ENCODE data around the gene MICAL2.
A peak's percentile ranks its signal among the peaks of the same experiment; 100 is the strongest.

The MICAL2 gene

GRCh38 chr11:12174477-12175143 is 64.2 kb downstream of the MICAL2 start:
- Mint-ChIP-seq H3K4me1 (peaks cover 4 to 20% of the 10 kb centered on the region in 2 donors), H3K4me3 (peak overlapping the region; percentile 25 to 36), H3K27ac (peak overlapping the region; percentile 92), H3K9me3 (no peaks in the 10 kb centered on the region), H3K27me3 (peaks cover 4 to 16% of the 10 kb centered on the region in 2 donors), H3K36me3 (no peaks in the 10 kb centered on the region)
- DNase-seq (no peak), ATAC-seq (replicated peaks) (peak; percentile 92)

- Mint-ChIP-seq H3K27ac (no peak overlapping the region), H3K27me3 (peaks cover 4 to 20% of the 10 kb centered on the region in 2 donors), H3K9me3 (no peaks in the 10 kb centered on the region), H3K36me3 (no peaks in the 10 kb centered on the region), H3K4me1 (peaks cover 4 to 20% of the 10 kb centered on the region in 2 donors), H3K4me3 (no peak overlapping the region)
- DNase-seq (no peak), ATAC-seq (replicated peaks) (no peak)
These were observed 65.4 kb downstream of the MICAL2 start for GRCh38 chr11:12175694-12176241.

- no peak overlapping the region for H3K4me3 Mint-ChIP-seq
- DNase-seq (no peak), ATAC-seq (replicated peaks) (no peak)
- H3K9me3 Mint-ChIP-seq: no peaks in the 10 kb centered on the region
- no peak overlapping the region for H3K27ac Mint-ChIP-seq
- H3K4me1 Mint-ChIP-seq: peaks cover 4 to 20% of the 10 kb centered on the region in 2 donors
- no peaks in the 10 kb centered on the region for H3K36me3 Mint-ChIP-seq
- H3K27me3 Mint-ChIP-seq: peaks cover 2 to 17% of the 10 kb centered on the region in 2 donors
These were observed 66.0 kb downstream of the MICAL2 start for GRCh38 chr11:12176410-12176809.

- H3K9me3 Mint-ChIP-seq: no peaks in the 10 kb centered on the region
- no peak for ATAC-seq (replicated peaks)
- H3K27ac Mint-ChIP-seq: no peak overlapping the region
- no peak for DNase-seq
- H3K4me3 Mint-ChIP-seq: no peak overlapping the region
- peaks cover 4 to 20% of the 10 kb centered on the region in 2 donors for H3K4me1 Mint-ChIP-seq
- H3K36me3 Mint-ChIP-seq: no peaks in the 10 kb centered on the region
- H3K27me3 Mint-ChIP-seq: peaks cover 0 to 16% of the 10 kb centered on the region in 2 donors
These were observed 67.4 kb downstream of the MICAL2 start for GRCh38 chr11:12177739-12178338.

- no peak overlapping the region for H3K27ac Mint-ChIP-seq
- H3K4me1 Mint-ChIP-seq: peaks cover 2 to 14% of the 10 kb centered on the region in 2 donors
- H3K4me3 Mint-ChIP-seq: no peak overlapping the region
- no peaks in the 10 kb centered on the region for H3K36me3 Mint-ChIP-seq
- no peak for DNase-seq
- ATAC-seq (replicated peaks): no peak
- no peaks in the 10 kb centered on the region for H3K9me3 Mint-ChIP-seq
- peaks cover 0 to 12% of the 10 kb centered on the region in 2 donors for H3K27me3 Mint-ChIP-seq
These were observed 68.6 kb downstream of the MICAL2 start for GRCh38 chr11:12179019-12179418.

- Mint-ChIP-seq H3K36me3 (no peaks in the 10 kb centered on the region), H3K4me1 (peaks cover 2 to 11% of the 10 kb centered on the region in 2 donors), H3K27me3 (peaks cover 0 to 12% of the 10 kb centered on the region in 2 donors), H3K9me3 (no peaks in the 10 kb centered on the region), H3K4me3 (no peak overlapping the region), H3K27ac (no peak overlapping the region)
- DNase-seq (no peak), ATAC-seq (replicated peaks) (no peak)
These were observed 69.1 kb downstream of the MICAL2 start for GRCh38 chr11:12179531-12179930.

GRCh38 chr11:12180257-12181205 is 70.1 kb downstream of the MICAL2 start:
- H3K9me3 Mint-ChIP-seq: no peaks in the 10 kb centered on the region
- peaks cover 4 to 12% of the 10 kb centered on the region in 2 donors for H3K27me3 Mint-ChIP-seq
- no peak for ATAC-seq (replicated peaks)
- no peak overlapping the region for H3K27ac Mint-ChIP-seq
- H3K4me3 Mint-ChIP-seq: no peak overlapping the region
- peaks cover 2 to 4% of the 10 kb centered on the region in 2 donors for H3K4me1 Mint-ChIP-seq
- H3K36me3 Mint-ChIP-seq: no peaks in the 10 kb centered on the region
- DNase-seq: no peak

- Mint-ChIP-seq H3K27ac (no peak overlapping the region), H3K4me3 (no peak overlapping the region), H3K36me3 (no peaks in the 10 kb centered on the region), H3K4me1 (peaks cover 0 to 2% of the 10 kb centered on the region in 2 donors), H3K27me3 (peaks cover 12 to 18% of the 10 kb centered on the region in 2 donors), H3K9me3 (no peaks in the 10 kb centered on the region)
- ATAC-seq (replicated peaks) (no peak), DNase-seq (no peak)
These were observed 71.9 kb downstream of the MICAL2 start for GRCh38 chr11:12182302-12182675.

- Mint-ChIP-seq H3K4me1 (peaks cover 0 to 1% of the 10 kb centered on the region in 2 donors), H3K27ac (no peak overlapping the region), H3K36me3 (no peaks in the 10 kb centered on the region), H3K27me3 (peaks cover 12 to 18% of the 10 kb centered on the region in 2 donors), H3K9me3 (no peaks in the 10 kb centered on the region), H3K4me3 (no peak overlapping the region)
- ATAC-seq (replicated peaks) (no peak), DNase-seq (no peak)
These were observed 72.5 kb downstream of the MICAL2 start for GRCh38 chr11:12182676-12183541.

- Mint-ChIP-seq H3K4me3 (no peak overlapping the region), H3K4me1 (peaks cover 6 to 9% of the 10 kb centered on the region in 2 donors), H3K36me3 (no peaks in the 10 kb centered on the region), H3K27ac (no peak overlapping the region), H3K9me3 (no peaks in the 10 kb centered on the region), H3K27me3 (peaks cover 8 to 18% of the 10 kb centered on the region in 2 donors)
- DNase-seq: no peak
- no peak for ATAC-seq (replicated peaks)
These were observed 73.6 kb downstream of the MICAL2 start for GRCh38 chr11:12183827-12184620.

GRCh38 chr11:12184699-12185098 is 74.3 kb downstream of the MICAL2 start:
- Mint-ChIP-seq H3K4me1 (peaks cover 10 to 15% of the 10 kb centered on the region in 2 donors), H3K36me3 (no peaks in the 10 kb centered on the region), H3K27ac (no peak overlapping the region), H3K9me3 (no peaks in the 10 kb centered on the region), H3K27me3 (peaks cover 3 to 18% of the 10 kb centered on the region in 2 donors), H3K4me3 (no peak overlapping the region)
- DNase-seq (no peak), ATAC-seq (replicated peaks) (no peak)

- H3K4me3 Mint-ChIP-seq: no peak overlapping the region
- no peak for DNase-seq
- no peak overlapping the region for H3K27ac Mint-ChIP-seq
- ATAC-seq (replicated peaks): no peak
- H3K4me1 Mint-ChIP-seq: peaks cover 10 to 20% of the 10 kb centered on the region in 2 donors
- H3K9me3 Mint-ChIP-seq: no peaks in the 10 kb centered on the region
- peaks cover 0 to 18% of the 10 kb centered on the region in 2 donors for H3K27me3 Mint-ChIP-seq
- no peaks in the 10 kb centered on the region for H3K36me3 Mint-ChIP-seq
These were observed 74.8 kb downstream of the MICAL2 start for GRCh38 chr11:12185106-12185690.
